Measurements from ENCODE around the gene CYP4F22.

CYP4F22 gene

DNA sequence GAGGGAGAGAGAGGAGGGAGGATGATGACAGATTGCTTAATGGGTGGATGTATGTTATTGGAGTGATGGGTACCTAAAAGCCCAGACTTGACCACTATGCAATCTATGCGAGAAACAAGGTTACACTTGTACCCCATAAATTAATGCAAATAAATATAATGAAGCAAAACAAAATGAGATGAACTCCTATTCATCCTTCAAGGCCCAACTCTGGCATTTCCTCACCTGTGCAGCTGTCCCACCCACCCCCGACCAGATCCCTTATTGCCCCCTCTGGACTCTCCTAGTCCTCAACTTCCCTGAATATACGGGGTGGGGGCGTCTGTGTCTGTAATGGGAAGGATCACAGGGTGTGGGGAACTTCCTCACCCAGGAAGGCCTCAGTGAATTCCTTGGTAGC is 33.2 kb upstream of the CYP4F22 start:
- H2AFZ ChIP-seq (ENCODE audit: low read length) = no peak overlapping the region
- H3K9me2 ChIP-seq (replicated peaks; ENCODE audit: insufficient read depth, low read length) = no peaks in the 10 kb centered on the region
- no peaks in the 10 kb centered on the region for H3K4me1 ChIP-seq (ENCODE audit: low read length)
- no peak overlapping the region for H3K4me2 ChIP-seq (ENCODE audit: low read depth, low read length)
- no peak for DNase-seq
- H3K9ac ChIP-seq (ENCODE audit: low read length) = no peak overlapping the region
- no peaks in the 10 kb centered on the region for H3K9me3 ChIP-seq (replicated peaks; ENCODE audit: insufficient read depth, low read length)
- H4K20me1 ChIP-seq (ENCODE audit: insufficient read depth, low read length) = no peaks in the 10 kb centered on the region
- H3K79me2 ChIP-seq (ENCODE audit: low read length) = no peaks in the 10 kb centered on the region
- no peaks in the 10 kb centered on the region for H3K27me3 ChIP-seq (replicated peaks; ENCODE audit: insufficient read depth, low read length)
- no peaks in the 10 kb centered on the region for H3K36me3 ChIP-seq (replicated peaks; ENCODE audit: insufficient read depth, low read length)
- TF ChIP-seq EZH2 (optimal IDR thresholded peaks at IDR 0.05; ENCODE audit: low read depth, low read length) (no peak), EZH2phosphoT487 (IDR thresholded peaks at IDR 0.05; ENCODE audit: low read length) (no peak)
- TF ChIP-seq, protein P1, sequence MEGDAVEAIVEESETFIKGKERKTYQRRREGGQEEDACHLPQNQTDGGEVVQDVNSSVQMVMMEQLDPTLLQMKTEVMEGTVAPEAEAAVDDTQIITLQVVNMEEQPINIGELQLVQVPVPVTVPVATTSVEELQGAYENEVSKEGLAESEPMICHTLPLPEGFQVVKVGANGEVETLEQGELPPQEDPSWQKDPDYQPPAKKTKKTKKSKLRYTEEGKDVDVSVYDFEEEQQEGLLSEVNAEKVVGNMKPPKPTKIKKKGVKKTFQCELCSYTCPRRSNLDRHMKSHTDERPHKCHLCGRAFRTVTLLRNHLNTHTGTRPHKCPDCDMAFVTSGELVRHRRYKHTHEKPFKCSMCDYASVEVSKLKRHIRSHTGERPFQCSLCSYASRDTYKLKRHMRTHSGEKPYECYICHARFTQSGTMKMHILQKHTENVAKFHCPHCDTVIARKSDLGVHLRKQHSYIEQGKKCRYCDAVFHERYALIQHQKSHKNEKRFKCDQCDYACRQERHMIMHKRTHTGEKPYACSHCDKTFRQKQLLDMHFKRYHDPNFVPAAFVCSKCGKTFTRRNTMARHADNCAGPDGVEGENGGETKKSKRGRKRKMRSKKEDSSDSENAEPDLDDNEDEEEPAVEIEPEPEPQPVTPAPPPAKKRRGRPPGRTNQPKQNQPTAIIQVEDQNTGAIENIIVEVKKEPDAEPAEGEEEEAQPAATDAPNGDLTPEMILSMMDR (IDR thresholded peaks at IDR 0.05; ENCODE audit: low read length) = no peak
- no peaks in the 10 kb centered on the region for H3F3A ChIP-seq (ENCODE audit: insufficient read depth, low read length)
- no peak overlapping the region for H3K27ac ChIP-seq (ENCODE audit: low read length)
- H3K4me3 ChIP-seq (ENCODE audit: low read length) = no peak overlapping the region

DNA sequence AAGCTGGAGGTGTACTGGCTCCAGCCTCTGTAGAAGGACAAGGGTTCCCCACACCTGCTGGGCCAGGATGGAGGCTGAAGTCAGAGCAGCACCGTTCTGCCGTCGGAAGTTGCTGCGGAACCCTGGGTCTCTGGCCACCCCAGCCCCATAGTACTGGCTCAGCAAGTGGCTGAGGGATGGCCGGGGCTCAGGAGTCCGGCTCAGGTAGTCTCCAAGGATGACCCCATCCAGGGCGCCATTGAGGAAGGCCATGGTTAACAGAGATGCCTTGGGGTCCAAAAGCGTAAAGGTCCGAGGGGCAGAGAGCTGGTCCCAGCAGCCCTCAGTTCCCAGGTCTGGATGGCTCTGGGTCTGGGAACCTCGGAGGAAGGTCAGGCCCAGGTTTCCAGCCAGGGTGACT is 32.7 kb upstream of the CYP4F22 start:
- Histone ChIP-seq H3K4me2 (ENCODE audit: low read depth, low read length) (no peak overlapping the region), H3K27ac (ENCODE audit: low read length) (no peak overlapping the region), H3F3A (ENCODE audit: insufficient read depth, low read length) (no peaks in the 10 kb centered on the region), H3K79me2 (ENCODE audit: low read length) (no peaks in the 10 kb centered on the region), H3K9ac (ENCODE audit: low read length) (no peak overlapping the region), H3K4me1 (ENCODE audit: low read length) (no peaks in the 10 kb centered on the region), H3K4me3 (ENCODE audit: low read length) (no peak overlapping the region), H4K20me1 (ENCODE audit: insufficient read depth, low read length) (no peaks in the 10 kb centered on the region), H3K36me3 (replicated peaks; ENCODE audit: insufficient read depth, low read length) (no peaks in the 10 kb centered on the region), H3K9me3 (replicated peaks; ENCODE audit: insufficient read depth, low read length) (no peaks in the 10 kb centered on the region), H3K9me2 (replicated peaks; ENCODE audit: insufficient read depth, low read length) (no peaks in the 10 kb centered on the region), H3K27me3 (replicated peaks; ENCODE audit: insufficient read depth, low read length) (no peaks in the 10 kb centered on the region), H2AFZ (ENCODE audit: low read length) (no peak overlapping the region)
- TF ChIP-seq, protein P1 (IDR thresholded peaks at IDR 0.05; ENCODE audit: low read length) = no peak
- TF ChIP-seq EZH2 (optimal IDR thresholded peaks at IDR 0.05; ENCODE audit: low read depth, low read length) (no peak), EZH2phosphoT487 (IDR thresholded peaks at IDR 0.05; ENCODE audit: low read length) (no peak)
- DNase-seq = no peak

DNA sequence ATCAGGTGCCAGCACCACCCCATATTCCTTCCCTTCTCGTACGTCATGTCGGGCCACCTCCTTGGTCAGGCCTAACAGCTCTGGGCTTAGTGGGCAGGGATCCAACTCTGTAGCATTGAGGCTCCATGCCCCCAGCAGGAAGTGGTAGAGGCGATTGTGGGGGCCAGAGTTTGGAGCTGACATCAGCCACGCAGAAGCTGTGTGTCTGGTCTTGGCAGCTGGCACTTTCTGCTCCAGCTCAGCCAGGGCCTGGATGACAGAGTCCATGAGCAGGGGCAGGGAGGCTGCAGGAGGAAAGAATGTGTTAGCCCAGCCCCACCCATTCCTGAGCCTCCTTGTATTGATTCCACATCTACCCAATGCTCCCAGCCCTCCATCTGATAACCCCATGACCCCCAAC is 32.0 kb upstream of the CYP4F22 start:
- Histone ChIP-seq H3K9ac (ENCODE audit: low read length) (no peak overlapping the region), H4K20me1 (ENCODE audit: insufficient read depth, low read length) (no peaks in the 10 kb centered on the region), H3K27me3 (replicated peaks; ENCODE audit: insufficient read depth, low read length) (no peaks in the 10 kb centered on the region), H3K4me3 (ENCODE audit: low read length) (no peak overlapping the region), H3K27ac (ENCODE audit: low read length) (no peak overlapping the region), H3K9me2 (replicated peaks; ENCODE audit: insufficient read depth, low read length) (no peaks in the 10 kb centered on the region), H2AFZ (ENCODE audit: low read length) (no peak overlapping the region), H3K9me3 (replicated peaks; ENCODE audit: insufficient read depth, low read length) (no peaks in the 10 kb centered on the region), H3K4me2 (ENCODE audit: low read depth, low read length) (no peak overlapping the region), H3K4me1 (ENCODE audit: low read length) (no peaks in the 10 kb centered on the region), H3K36me3 (replicated peaks; ENCODE audit: insufficient read depth, low read length) (no peaks in the 10 kb centered on the region), H3F3A (ENCODE audit: insufficient read depth, low read length) (no peaks in the 10 kb centered on the region), H3K79me2 (ENCODE audit: low read length) (no peaks in the 10 kb centered on the region)
- DNase-seq = no peak
- no peak for TF ChIP-seq EZH2phosphoT487 (IDR thresholded peaks at IDR 0.05; ENCODE audit: low read length)
- TF ChIP-seq, protein P1 (IDR thresholded peaks at IDR 0.05; ENCODE audit: low read length) = no peak
- TF ChIP-seq EZH2 (optimal IDR thresholded peaks at IDR 0.05; ENCODE audit: low read depth, low read length) = no peak
